Glomerular visceral epithelial cell (primary cell): ENCODE results near the gene NNMT.

Experiments used
- DNase-seq: peaks from one replicate; pipeline ENCODE4 v3.0.0-alpha.2; 2016; ENCODE audit errors: extremely low spot score

Gene NNMT

GRCh38 chr11:114284914-114285313, 11.3 kb upstream of the NNMT start:
- no peak for DNase-seq

GRCh38 chr11:114285599-114285998, 10.6 kb upstream of the NNMT start:
- peak; percentile 58 for DNase-seq

- no peak for DNase-seq
Observed at GRCh38 chr11:114286229-114286628, 10.0 kb upstream of the NNMT start.

GRCh38 chr11:114287154-114287553, 9.0 kb upstream of the NNMT start:
- no peak for DNase-seq

- no peak for DNase-seq
Observed at GRCh38 chr11:114288136-114288535, 8.1 kb upstream of the NNMT start.

- DNase-seq, result no peak
Observed at GRCh38 chr11:114289779-114290178, 6.4 kb upstream of the NNMT start.

GRCh38 chr11:114290503-114291235, 5.5 kb upstream of the NNMT start:
- no peak for DNase-seq

- peak; percentile 94 for DNase-seq
Observed at GRCh38 chr11:114291381-114291780, 4.8 kb upstream of the NNMT start.

GRCh38 chr11:114291842-114292680, 4.1 kb upstream of the NNMT start:
- peak; percentile 88 for DNase-seq

GRCh38 chr11:114293201-114293711, 2.9 kb upstream of the NNMT start:
- peak; percentile 52 for DNase-seq

- DNase-seq, result no peak
Observed at GRCh38 chr11:114296605-114297372, 590 bp downstream of the NNMT start.

GRCh38 chr11:114297806-114298709, 1.9 kb downstream of the NNMT start:
- DNase-seq, result peak; percentile 64

GRCh38 chr11:114298710-114299109, 2.5 kb downstream of the NNMT start:
- DNase-seq, result peak; percentile 45

GRCh38 chr11:114301088-114301487, 4.9 kb downstream of the NNMT start:
- no peak for DNase-seq

- no peak for DNase-seq
Observed at GRCh38 chr11:114301927-114302326, 5.7 kb downstream of the NNMT start.

GRCh38 chr11:114302663-114303062, 6.5 kb downstream of the NNMT start:
- DNase-seq, result no peak

- DNase-seq, result no peak
Observed at GRCh38 chr11:114304065-114304464, 7.9 kb downstream of the NNMT start.

- no peak for DNase-seq
Observed at GRCh38 chr11:114304969-114305368, 8.8 kb downstream of the NNMT start.

- DNase-seq, result peak; percentile 86
Observed at GRCh38 chr11:114307524-114308203, 11.5 kb downstream of the NNMT start.

GRCh38 chr11:114308689-114309089, 12.5 kb downstream of the NNMT start:
- no peak for DNase-seq
